ENCODE measurements around the gene PTGDR.

Gene PTGDR

GRCh38 chr14:52304248-52304904, 36.9 kb downstream of the PTGDR start:
- TF ChIP-seq, protein P1, sequence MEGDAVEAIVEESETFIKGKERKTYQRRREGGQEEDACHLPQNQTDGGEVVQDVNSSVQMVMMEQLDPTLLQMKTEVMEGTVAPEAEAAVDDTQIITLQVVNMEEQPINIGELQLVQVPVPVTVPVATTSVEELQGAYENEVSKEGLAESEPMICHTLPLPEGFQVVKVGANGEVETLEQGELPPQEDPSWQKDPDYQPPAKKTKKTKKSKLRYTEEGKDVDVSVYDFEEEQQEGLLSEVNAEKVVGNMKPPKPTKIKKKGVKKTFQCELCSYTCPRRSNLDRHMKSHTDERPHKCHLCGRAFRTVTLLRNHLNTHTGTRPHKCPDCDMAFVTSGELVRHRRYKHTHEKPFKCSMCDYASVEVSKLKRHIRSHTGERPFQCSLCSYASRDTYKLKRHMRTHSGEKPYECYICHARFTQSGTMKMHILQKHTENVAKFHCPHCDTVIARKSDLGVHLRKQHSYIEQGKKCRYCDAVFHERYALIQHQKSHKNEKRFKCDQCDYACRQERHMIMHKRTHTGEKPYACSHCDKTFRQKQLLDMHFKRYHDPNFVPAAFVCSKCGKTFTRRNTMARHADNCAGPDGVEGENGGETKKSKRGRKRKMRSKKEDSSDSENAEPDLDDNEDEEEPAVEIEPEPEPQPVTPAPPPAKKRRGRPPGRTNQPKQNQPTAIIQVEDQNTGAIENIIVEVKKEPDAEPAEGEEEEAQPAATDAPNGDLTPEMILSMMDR (IDR thresholded peaks at IDR 0.05; ENCODE audit: extremely low read depth, insufficient read depth, missing control alignments): no peak
- no peak for DNase-seq (ENCODE audit: low spot score)
- in situ Hi-C loops (cut with MboI; ENCODE audit: low pct_unique_long_range_greater_than_20kb, low sequenced_read_pairs, unreplicated experiment): no loop called here

- TF ChIP-seq, protein P1 (IDR thresholded peaks at IDR 0.05; ENCODE audit: extremely low read depth, insufficient read depth, missing control alignments): no peak
- DNase-seq (ENCODE audit: low spot score): no peak
- in situ Hi-C loops (cut with MboI; ENCODE audit: low pct_unique_long_range_greater_than_20kb, low sequenced_read_pairs, unreplicated experiment): no loop called here
Measured at GRCh38 chr14:52305014-52305413, 37.5 kb downstream of the PTGDR start.

DNA sequence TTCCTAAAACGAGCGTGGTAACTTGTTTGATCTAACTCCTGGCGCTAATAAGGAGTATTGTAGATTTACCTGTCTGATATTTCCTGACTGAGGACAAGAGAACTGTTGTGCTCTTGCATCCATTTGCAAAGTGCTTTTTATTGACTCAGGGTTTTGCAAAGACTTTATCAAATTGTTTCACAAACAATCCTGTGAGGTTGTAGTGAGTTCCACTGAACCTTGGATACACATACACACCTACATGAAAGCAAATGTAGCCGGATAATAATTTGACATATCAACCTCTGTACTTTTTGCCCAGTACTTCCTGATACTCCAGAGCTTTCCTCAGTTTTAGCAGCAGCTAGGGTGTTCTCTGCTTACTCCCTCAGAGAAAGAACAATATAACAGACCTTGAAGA, 39.9 kb downstream of the PTGDR start:
- TF ChIP-seq, protein P1 (IDR thresholded peaks at IDR 0.05; ENCODE audit: extremely low read depth, insufficient read depth, missing control alignments): no peak
- no peak for DNase-seq (ENCODE audit: low spot score)
- in situ Hi-C loops (cut with MboI; ENCODE audit: low pct_unique_long_range_greater_than_20kb, low sequenced_read_pairs, unreplicated experiment): no loop called here

- no peak for DNase-seq (ENCODE audit: low spot score)
- TF ChIP-seq, protein P1 (IDR thresholded peaks at IDR 0.05; ENCODE audit: extremely low read depth, insufficient read depth, missing control alignments): no peak
- in situ Hi-C loops (cut with MboI; ENCODE audit: low pct_unique_long_range_greater_than_20kb, low sequenced_read_pairs, unreplicated experiment): no loop called here
Measured at GRCh38 chr14:52307905-52308304, 40.4 kb downstream of the PTGDR start.

GRCh38 chr14:52310541-52310940, 43.0 kb downstream of the PTGDR start:
- TF ChIP-seq, protein P1 (IDR thresholded peaks at IDR 0.05; ENCODE audit: extremely low read depth, insufficient read depth, missing control alignments): no peak
- in situ Hi-C loops (cut with MboI; ENCODE audit: low pct_unique_long_range_greater_than_20kb, low sequenced_read_pairs, unreplicated experiment): no loop called here
- DNase-seq (ENCODE audit: low spot score): no peak

GRCh38 chr14:52312931-52313355, 45.4 kb downstream of the PTGDR start:
- in situ Hi-C loops (cut with MboI; ENCODE audit: low pct_unique_long_range_greater_than_20kb, low sequenced_read_pairs, unreplicated experiment): no loop called here
- no peak for DNase-seq (ENCODE audit: low spot score)
- TF ChIP-seq, protein P1 (IDR thresholded peaks at IDR 0.05; ENCODE audit: extremely low read depth, insufficient read depth, missing control alignments): no peak
